ENCODE measurements around the gene NRCAM.
"Not testable (repeated sequence)": the region's sequence is repeated elsewhere in the genome, so short reads cannot be mapped to it uniquely, and the experiment has no call there.

The NRCAM gene

DNA sequence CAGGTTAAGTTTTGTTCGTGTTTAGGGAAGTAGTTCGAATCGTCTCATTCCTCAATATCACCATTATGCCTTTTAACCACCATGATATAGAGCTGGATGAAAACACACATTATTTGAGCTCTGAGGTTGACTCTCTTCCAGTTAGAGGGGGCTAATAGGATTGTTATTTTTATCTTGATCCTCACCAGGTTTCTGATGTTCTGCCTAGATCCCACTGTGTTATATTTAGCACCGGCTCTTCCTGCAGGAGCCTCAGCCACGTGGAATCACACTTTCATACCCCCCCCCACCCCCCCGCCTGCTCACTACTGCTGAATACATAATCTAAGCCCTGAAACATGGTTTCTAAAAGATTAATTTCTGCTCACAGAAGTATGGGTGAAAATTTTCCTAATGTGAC is 88.3 kb downstream of the NRCAM start:
- no peaks in the 10 kb centered on the region for H3K9me3 ChIP-seq (ENCODE audit: control insufficient read depth, insufficient read depth, low read depth, low read length)
- no peaks in the 10 kb centered on the region for H3K27me3 ChIP-seq (ENCODE audit: control insufficient read depth, insufficient read depth, low read length)
- no peak overlapping the region for H3K4me3 ChIP-seq (ENCODE audit: low read depth, low read length)
- H3K9ac ChIP-seq (ENCODE audit: low read length) = no peak overlapping the region
- H3K27ac ChIP-seq (ENCODE audit: low read depth, low read length) = no peak overlapping the region
- H3K4me1 ChIP-seq (ENCODE audit: control insufficient read depth, insufficient read depth, low read length) = no peaks in the 10 kb centered on the region
- H3K36me3 ChIP-seq (ENCODE audit: control insufficient read depth, insufficient read depth, low read length) = no peaks in the 10 kb centered on the region

DNA sequence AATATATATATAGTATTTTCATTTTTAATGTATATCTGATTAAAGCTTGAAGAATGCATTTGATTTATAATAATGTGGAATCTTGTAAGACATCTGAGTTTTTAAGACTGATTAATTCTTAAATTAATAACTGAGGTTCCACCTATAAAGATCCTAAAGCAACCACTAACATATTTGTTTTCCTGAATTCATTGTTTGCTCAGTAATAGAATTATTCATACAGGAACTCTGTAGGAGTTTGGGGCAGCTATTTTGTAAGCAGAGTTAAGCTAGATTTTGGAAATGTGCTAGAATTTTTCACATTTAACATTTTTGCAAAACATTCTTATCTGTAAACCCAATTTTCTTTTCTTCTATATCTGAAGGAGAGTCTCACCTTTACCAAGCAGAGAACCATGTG is 88.9 kb downstream of the NRCAM start:
- Histone ChIP-seq H3K36me3 (ENCODE audit: control insufficient read depth, insufficient read depth, low read length) (no peaks in the 10 kb centered on the region), H3K4me1 (ENCODE audit: control insufficient read depth, insufficient read depth, low read length) (no peaks in the 10 kb centered on the region), H3K4me3 (ENCODE audit: low read depth, low read length) (no peak overlapping the region), H3K27me3 (ENCODE audit: control insufficient read depth, insufficient read depth, low read length) (no peaks in the 10 kb centered on the region), H3K9ac (ENCODE audit: low read length) (no peak overlapping the region), H3K9me3 (ENCODE audit: control insufficient read depth, insufficient read depth, low read depth, low read length) (no peaks in the 10 kb centered on the region), H3K27ac (ENCODE audit: low read depth, low read length) (no peak overlapping the region)

- no peak overlapping the region for H3K27ac ChIP-seq (ENCODE audit: low read depth, low read length)
- H3K4me3 ChIP-seq (ENCODE audit: low read depth, low read length) = no peak overlapping the region
- no peaks in the 10 kb centered on the region for H3K9me3 ChIP-seq (ENCODE audit: control insufficient read depth, insufficient read depth, low read depth, low read length)
- no peak overlapping the region for H3K9ac ChIP-seq (ENCODE audit: low read length)
- H3K36me3 ChIP-seq (ENCODE audit: control insufficient read depth, insufficient read depth, low read length) = no peaks in the 10 kb centered on the region
- no peaks in the 10 kb centered on the region; the same call in 1 of the 2 replicates for H3K4me1 ChIP-seq (ENCODE audit: control insufficient read depth, insufficient read depth, low read length)
- no peaks in the 10 kb centered on the region for H3K27me3 ChIP-seq (ENCODE audit: control insufficient read depth, insufficient read depth, low read length)
These were observed 92.6 kb downstream of the NRCAM start for GRCh38 chr7:108363659-108364058.

DNA sequence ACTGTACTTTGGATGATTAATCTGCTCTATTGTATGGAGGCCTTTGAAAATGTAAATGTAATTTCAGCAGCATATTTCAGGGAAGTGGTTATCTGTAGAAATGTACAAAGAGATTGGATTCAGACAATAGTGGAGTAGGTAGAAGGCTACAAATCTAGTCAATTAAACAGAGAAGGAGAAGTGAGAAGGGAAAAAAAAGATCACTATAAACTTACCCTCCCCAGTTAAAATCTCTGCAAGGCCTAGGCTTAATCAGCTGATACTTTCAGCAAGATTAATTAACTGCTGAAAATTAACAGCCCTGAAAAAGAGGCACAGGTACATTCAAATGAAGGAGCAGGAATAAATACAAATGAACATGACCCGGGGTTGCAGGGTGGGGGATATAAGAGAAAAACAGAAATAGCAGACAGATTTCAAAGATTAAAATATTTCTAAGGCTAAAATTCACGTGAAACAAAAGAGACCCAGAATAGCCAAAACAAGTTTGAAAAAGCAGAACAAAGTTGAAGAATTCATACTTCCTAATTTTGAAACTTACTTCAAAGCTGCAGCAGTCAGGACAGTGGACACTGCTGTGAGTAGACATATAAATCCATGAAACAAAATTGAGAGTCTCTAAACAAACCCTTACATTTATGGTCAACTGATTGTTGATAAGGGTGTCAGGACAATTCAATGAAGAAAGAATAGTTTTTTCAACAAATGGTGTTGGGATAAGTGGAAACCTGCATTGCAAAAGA is 96.0 kb downstream of the NRCAM start:
- H3K27ac ChIP-seq (ENCODE audit: low read depth, low read length) = no peak overlapping the region
- H3K9me3 ChIP-seq (ENCODE audit: control insufficient read depth, insufficient read depth, low read depth, low read length) = no peaks in the 10 kb centered on the region
- no peaks in the 10 kb centered on the region for H3K27me3 ChIP-seq (ENCODE audit: control insufficient read depth, insufficient read depth, low read length)
- H3K9ac ChIP-seq (ENCODE audit: low read length) = no peak overlapping the region
- peaks cover 3% of the 10 kb centered on the region; the same call in 1 of the 2 replicates for H3K4me1 ChIP-seq (ENCODE audit: control insufficient read depth, insufficient read depth, low read length)
- no peak overlapping the region for H3K4me3 ChIP-seq (ENCODE audit: low read depth, low read length)
- H3K36me3 ChIP-seq (ENCODE audit: control insufficient read depth, insufficient read depth, low read length) = no peaks in the 10 kb centered on the region

GRCh38 chr7:108358553-108358952 is 97.7 kb downstream of the NRCAM start:
- Histone ChIP-seq H3K4me1 (ENCODE audit: control insufficient read depth, insufficient read depth, low read length) (peaks cover 3% of the 10 kb centered on the region; the same call in 1 of the 2 replicates), H3K27me3 (ENCODE audit: control insufficient read depth, insufficient read depth, low read length) (no peaks in the 10 kb centered on the region), H3K4me3 (ENCODE audit: low read depth, low read length) (no peak overlapping the region), H3K9me3 (ENCODE audit: control insufficient read depth, insufficient read depth, low read depth, low read length) (no peaks in the 10 kb centered on the region), H3K9ac (ENCODE audit: low read length) (no peak overlapping the region), H3K27ac (ENCODE audit: low read depth, low read length) (no peak overlapping the region), H3K36me3 (ENCODE audit: control insufficient read depth, insufficient read depth, low read length) (no peaks in the 10 kb centered on the region)

GRCh38 chr7:108351729-108352131 is 104.5 kb downstream of the NRCAM start:
- no peak overlapping the region for H3K4me3 ChIP-seq (ENCODE audit: low read depth, low read length)
- H3K4me1 ChIP-seq (ENCODE audit: control insufficient read depth, insufficient read depth, low read length) = peaks cover 9% of the 10 kb centered on the region; the same call in 1 of the 2 replicates
- H3K9ac ChIP-seq (ENCODE audit: low read length) = no peak overlapping the region
- no peaks in the 10 kb centered on the region for H3K9me3 ChIP-seq (ENCODE audit: control insufficient read depth, insufficient read depth, low read depth, low read length)
- no peaks in the 10 kb centered on the region for H3K36me3 ChIP-seq (ENCODE audit: control insufficient read depth, insufficient read depth, low read length)
- no peaks in the 10 kb centered on the region for H3K27me3 ChIP-seq (ENCODE audit: control insufficient read depth, insufficient read depth, low read length)
- H3K27ac ChIP-seq (ENCODE audit: low read depth, low read length) = no peak overlapping the region

DNA sequence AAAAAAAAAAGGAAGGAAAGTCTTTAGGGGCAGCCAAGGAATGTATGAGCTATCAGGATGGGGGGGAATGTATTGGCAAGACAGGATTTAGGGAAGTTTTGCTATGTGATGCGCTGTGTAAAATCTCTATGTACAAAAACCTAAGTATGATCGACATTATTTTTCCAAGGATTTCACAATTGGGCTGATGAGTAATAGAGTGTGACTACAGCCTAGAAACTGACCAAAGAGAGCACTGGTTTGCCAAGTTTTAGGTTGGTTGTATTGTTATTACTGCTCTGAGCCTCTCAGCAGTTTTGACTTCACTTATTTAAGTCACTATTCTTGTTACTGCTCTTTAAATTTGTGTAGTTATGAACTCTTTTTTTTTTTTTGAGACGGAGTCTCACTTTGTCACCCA is 107.3 kb downstream of the NRCAM start:
- Histone ChIP-seq H3K9ac (ENCODE audit: low read length) (no peak overlapping the region), H3K4me1 (ENCODE audit: control insufficient read depth, insufficient read depth, low read length) (peaks cover 9% of the 10 kb centered on the region; the same call in 1 of the 2 replicates), H3K27ac (ENCODE audit: low read depth, low read length) (no peak overlapping the region), H3K27me3 (ENCODE audit: control insufficient read depth, insufficient read depth, low read length) (no peaks in the 10 kb centered on the region), H3K36me3 (ENCODE audit: control insufficient read depth, insufficient read depth, low read length) (no peaks in the 10 kb centered on the region), H3K9me3 (ENCODE audit: control insufficient read depth, insufficient read depth, low read depth, low read length) (peaks cover under 1% of the 10 kb centered on the region; the same call in 1 of the 2 replicates), H3K4me3 (ENCODE audit: low read depth, low read length) (no peak overlapping the region)

GRCh38 chr7:108347616-108348015 is 108.6 kb downstream of the NRCAM start:
- H3K4me3 ChIP-seq (ENCODE audit: low read depth, low read length) = no peak overlapping the region
- H3K27me3 ChIP-seq (ENCODE audit: control insufficient read depth, insufficient read depth, low read length) = no peaks in the 10 kb centered on the region
- H3K9me3 ChIP-seq (ENCODE audit: control insufficient read depth, insufficient read depth, low read depth, low read length) = peaks cover 2% of the 10 kb centered on the region; the same call in 1 of the 2 replicates
- no peak overlapping the region for H3K27ac ChIP-seq (ENCODE audit: low read depth, low read length)
- no peak overlapping the region for H3K9ac ChIP-seq (ENCODE audit: low read length)
- H3K4me1 ChIP-seq (ENCODE audit: control insufficient read depth, insufficient read depth, low read length) = peaks cover 9% of the 10 kb centered on the region; the same call in 1 of the 2 replicates
- H3K36me3 ChIP-seq (ENCODE audit: control insufficient read depth, insufficient read depth, low read length) = no peaks in the 10 kb centered on the region

DNA sequence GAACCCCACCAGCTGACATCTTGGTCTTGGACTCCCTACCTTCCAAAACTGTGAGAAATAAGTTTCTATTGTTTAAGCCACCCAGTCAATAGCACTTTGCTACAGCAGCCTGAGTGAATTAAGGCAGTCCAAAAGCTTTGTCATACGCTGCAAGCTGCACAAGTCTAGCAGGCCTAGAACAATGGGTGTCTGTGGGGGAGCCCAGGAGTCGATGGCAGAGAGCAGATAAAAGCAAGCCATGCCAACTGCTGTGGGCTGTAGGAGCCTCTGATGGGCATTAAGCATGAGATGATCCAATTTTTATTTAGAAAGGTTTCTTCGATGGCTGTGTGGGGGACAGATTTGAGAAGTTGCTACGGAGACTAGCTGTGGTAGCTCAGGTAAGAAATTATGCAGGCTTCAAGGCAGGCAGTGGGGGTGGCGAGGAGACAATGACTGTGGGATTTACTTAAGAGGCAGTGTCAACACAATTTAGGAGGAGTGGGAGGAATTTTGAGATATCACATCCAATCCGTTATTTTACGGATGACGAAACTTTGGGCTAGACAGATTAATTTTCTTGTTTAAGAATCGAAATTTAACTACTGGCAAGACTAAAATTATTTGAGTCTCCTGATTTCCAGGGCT is 110.4 kb downstream of the NRCAM start:
- Histone ChIP-seq H3K9ac (ENCODE audit: low read length) (no peak overlapping the region), H3K4me3 (ENCODE audit: low read depth, low read length) (no peak overlapping the region), H3K4me1 (ENCODE audit: control insufficient read depth, insufficient read depth, low read length) (peaks cover 9% of the 10 kb centered on the region; the same call in 1 of the 2 replicates), H3K36me3 (ENCODE audit: control insufficient read depth, insufficient read depth, low read length) (no peaks in the 10 kb centered on the region), H3K27me3 (ENCODE audit: control insufficient read depth, insufficient read depth, low read length) (no peaks in the 10 kb centered on the region), H3K27ac (ENCODE audit: low read depth, low read length) (no peak overlapping the region), H3K9me3 (ENCODE audit: control insufficient read depth, insufficient read depth, low read depth, low read length) (peaks cover 2% of the 10 kb centered on the region; the same call in 1 of the 2 replicates)

GRCh38 chr7:108340856-108341411 is 115.3 kb downstream of the NRCAM start:
- no peak overlapping the region for H3K9ac ChIP-seq (ENCODE audit: low read length)
- no peaks in the 10 kb centered on the region for H3K27me3 ChIP-seq (ENCODE audit: control insufficient read depth, insufficient read depth, low read length)
- H3K36me3 ChIP-seq (ENCODE audit: control insufficient read depth, insufficient read depth, low read length) = no peaks in the 10 kb centered on the region
- H3K4me1 ChIP-seq (ENCODE audit: control insufficient read depth, insufficient read depth, low read length) = no peaks in the 10 kb centered on the region; the same call in 1 of the 2 replicates
- no peak overlapping the region for H3K27ac ChIP-seq (ENCODE audit: low read depth, low read length)
- no peak overlapping the region for H3K4me3 ChIP-seq (ENCODE audit: low read depth, low read length)
- H3K9me3 ChIP-seq (ENCODE audit: control insufficient read depth, insufficient read depth, low read depth, low read length) = peaks cover 2% of the 10 kb centered on the region; the same call in 1 of the 2 replicates

- H3K4me3 ChIP-seq (ENCODE audit: low read depth, low read length); H3K36me3 ChIP-seq (ENCODE audit: control insufficient read depth, insufficient read depth, low read length); H3K27me3 ChIP-seq (ENCODE audit: control insufficient read depth, insufficient read depth, low read length); H3K27ac ChIP-seq (ENCODE audit: low read depth, low read length); H3K4me1 ChIP-seq (ENCODE audit: control insufficient read depth, insufficient read depth, low read length); H3K9ac ChIP-seq (ENCODE audit: low read length); H3K9me3 ChIP-seq (ENCODE audit: control insufficient read depth, insufficient read depth, low read depth, low read length): not testable (repeated sequence)
These were observed 115.8 kb downstream of the NRCAM start for GRCh38 chr7:108340406-108340805.
